KBM-7 (cell line): ENCODE measurements around the gene GUCA1A.

ENCODE experiments used
- DNase-seq: peaks from one replicate; pipeline ENCODE4 v3.0.0-alpha.2; 2015
- in situ Hi-C: fragments of 300-500 bp; cut with MboI; formaldehyde crosslinking; loops from 2 replicates; pipeline ENCODE4 v1.14.3; 2020; ENCODE audit warnings: low sequenced_read_pairs, low pct_unique_long_range_greater_than_20kb, mixed read lengths

The GUCA1A gene

GRCh38 chr6:42226161-42226611, 53.0 kb downstream of the GUCA1A start:
- in situ Hi-C loops: no loop called here
- DNase-seq: no peak

DNA sequence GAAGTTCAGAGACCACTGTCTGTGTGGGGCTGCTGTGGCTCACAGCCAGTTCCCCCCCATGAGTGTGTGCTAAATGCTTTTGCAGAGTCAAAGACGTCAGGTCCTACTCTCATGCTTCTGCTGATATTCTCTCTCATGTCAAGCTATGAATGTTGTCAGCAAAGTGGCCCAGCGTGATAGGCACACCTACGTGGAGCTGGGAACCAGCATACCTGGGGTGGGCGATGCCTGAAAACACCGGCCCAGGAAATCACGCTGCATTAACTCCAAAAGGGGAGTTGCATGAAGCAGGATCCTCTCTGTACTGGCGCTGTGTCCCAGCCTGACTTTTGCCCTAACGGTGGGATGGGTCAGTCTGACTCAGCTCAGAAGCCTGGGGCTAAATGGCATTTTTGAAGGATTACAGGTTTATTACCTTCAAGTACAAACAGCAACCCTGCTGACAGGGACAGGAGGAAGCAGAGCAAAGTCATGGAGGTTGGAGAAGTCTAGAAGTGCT, 53.5 kb downstream of the GUCA1A start:
- no peak for DNase-seq
- in situ Hi-C loops: no loop called here

- no peak for DNase-seq
- in situ Hi-C loops: no loop called here
Measured at GRCh38 chr6:42227173-42227850, 54.1 kb downstream of the GUCA1A start.

DNA sequence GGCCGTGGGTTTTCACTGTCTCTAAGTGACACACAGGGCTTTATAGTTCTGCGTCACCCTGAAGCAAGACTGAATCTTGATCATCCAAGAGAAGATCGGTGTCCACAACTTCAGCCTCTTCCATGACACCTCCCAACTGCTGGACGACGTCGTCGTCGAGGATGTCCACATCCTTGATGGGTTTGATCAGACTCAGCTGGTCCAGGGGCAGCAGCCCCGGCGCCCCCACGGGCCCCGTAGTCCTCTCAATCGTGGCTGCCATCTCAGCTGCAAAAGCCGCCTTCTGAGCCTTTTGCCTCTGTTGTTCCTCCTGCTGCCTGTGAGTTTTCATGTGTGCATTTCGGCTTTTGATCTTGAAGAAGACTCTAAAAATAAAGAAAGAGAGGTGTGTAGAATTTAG, 55.1 kb downstream of the GUCA1A start:
- in situ Hi-C loops: no loop called here
- DNase-seq: no peak
